Lower lobe of right lung (tissue), 2 donors: ENCODE results near the gene KCTD16. TPM values are rescaled to one million over a fixed set of nuclear protein-coding genes. Genes with fewer than 3 reads are reported as not detected.

Source experiments
- ATAC-seq, 2 donors: fragments of 200-7000 bp; cut with Tn5 transposase; one replicate each; pipeline ENCODE4 v1.9.1; 2020 to 2022; ENCODE audit warnings: mild to moderate bottlenecking in 2 of 2, moderate library complexity in 2 of 2
- DNase-seq: peaks from one replicate; pipeline ENCODE4 v3.0.0-alpha.2; 2020
- H3K27ac ChIP-seq: fragments of 200-600 bp; one replicate; pipeline ENCODE4 v1.8.0; 2022
- H3K27me3 ChIP-seq: fragments of 200-600 bp; one replicate; pipeline ENCODE4 v1.8.0; 2022; ENCODE audit warnings: low read depth
- H3K36me3 ChIP-seq: fragments of 200-600 bp; one replicate; pipeline ENCODE4 v1.8.0; 2022; ENCODE audit warnings: mild to moderate bottlenecking
- H3K4me1 ChIP-seq: fragments of 200-600 bp; one replicate; pipeline ENCODE4 v1.8.0; 2022
- H3K4me3 ChIP-seq: fragments of 200-600 bp; one replicate; pipeline ENCODE4 v1.8.0; 2022; ENCODE audit warnings: mild to moderate bottlenecking
- H3K9me3 ChIP-seq: fragments of 200-600 bp; one replicate; pipeline ENCODE4 v1.8.0; 2022
- CTCF ChIP-seq: fragments of 200-600 bp; IDR thresholded peaks from one replicate; pipeline ENCODE4 v1.8.0; 2022; ENCODE audit warnings: antibody characterized with exemption, mild to moderate bottlenecking
- intact Hi-C: fragments of 100-400 bp; cut with DNase I; formaldehyde crosslinking; loops from one replicate; pipeline ENCODE4 v1.11.0; 2022
- total RNA-seq: library from RNA; stranded (reverse); fragmentation: NEBNext Ultra II Directional; extraction: Animal tissue kit (Norgen Biotek cat#: 25700); gene quantifications from one replicate; pipeline ENCODE4 v1.2.1, GENCODE V29; 2021
- donor health status: DM: no; HTN: yes; CAD: no; lungs with severe emphysema.

The KCTD16 gene
- total RNA-seq, 1 donor from 2014 or later = 2.5 TPM

- ATAC-seq (peak in 1 of 2 donors; percentile 35), DNase-seq (no peak)
- H3K27me3 ChIP-seq = no peaks in the 10 kb centered on the region
- no peak overlapping the region for H3K27ac ChIP-seq
- H3K4me1 ChIP-seq = no peaks in the 10 kb centered on the region
- H3K4me3 ChIP-seq = no peak overlapping the region
- H3K36me3 ChIP-seq = no peaks in the 10 kb centered on the region
- no peaks in the 10 kb centered on the region for H3K9me3 ChIP-seq
- TF ChIP-seq CTCF = peak; percentile 25
- intact Hi-C loops = no loop called here
Observed at GRCh38 chr5:144467792-144468191, 297.1 kb downstream of the KCTD16 start.

GRCh38 chr5:144468571-144468970, 297.9 kb downstream of the KCTD16 start:
- Histone ChIP-seq H3K4me3 (no peak overlapping the region), H3K4me1 (no peaks in the 10 kb centered on the region), H3K9me3 (no peaks in the 10 kb centered on the region), H3K36me3 (no peaks in the 10 kb centered on the region), H3K27ac (no peak overlapping the region), H3K27me3 (no peaks in the 10 kb centered on the region)
- intact Hi-C loops = no loop called here
- ATAC-seq (no peak), DNase-seq (no peak)
- no peak for TF ChIP-seq CTCF

DNA sequence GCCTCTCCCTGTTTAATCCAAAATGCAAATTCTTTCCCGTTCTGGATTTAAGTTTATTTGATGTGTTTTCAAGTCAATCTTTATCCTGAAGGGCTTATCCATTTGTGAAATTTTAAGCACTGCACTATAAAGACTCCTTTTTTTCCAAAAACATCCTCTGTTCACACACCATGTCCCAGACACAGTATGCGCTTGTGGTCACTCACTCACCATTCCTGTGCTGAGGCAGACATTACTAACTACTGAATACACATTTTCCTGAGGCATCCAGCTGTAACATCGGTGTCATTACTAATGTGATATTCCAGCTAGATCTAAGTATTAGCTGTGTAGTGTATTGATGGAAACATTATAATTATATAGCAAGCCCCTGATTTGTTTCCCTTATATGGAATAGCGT, 298.4 kb downstream of the KCTD16 start:
- Histone ChIP-seq H3K9me3 (no peaks in the 10 kb centered on the region), H3K4me1 (no peaks in the 10 kb centered on the region), H3K27ac (no peak overlapping the region), H3K36me3 (no peaks in the 10 kb centered on the region), H3K27me3 (no peaks in the 10 kb centered on the region), H3K4me3 (no peak overlapping the region)
- no peak for TF ChIP-seq CTCF
- no peak for DNase-seq
- intact Hi-C loops = no loop called here
- no peak for ATAC-seq

GRCh38 chr5:144472221-144472620, 301.5 kb downstream of the KCTD16 start:
- H3K4me1 ChIP-seq = no peaks in the 10 kb centered on the region
- H3K36me3 ChIP-seq = no peaks in the 10 kb centered on the region
- H3K27me3 ChIP-seq = no peaks in the 10 kb centered on the region
- intact Hi-C loops = no loop called here
- no peak for TF ChIP-seq CTCF
- H3K4me3 ChIP-seq = no peak overlapping the region
- H3K27ac ChIP-seq = no peak overlapping the region
- no peak for DNase-seq
- no peak for ATAC-seq
- H3K9me3 ChIP-seq = no peaks in the 10 kb centered on the region

DNA sequence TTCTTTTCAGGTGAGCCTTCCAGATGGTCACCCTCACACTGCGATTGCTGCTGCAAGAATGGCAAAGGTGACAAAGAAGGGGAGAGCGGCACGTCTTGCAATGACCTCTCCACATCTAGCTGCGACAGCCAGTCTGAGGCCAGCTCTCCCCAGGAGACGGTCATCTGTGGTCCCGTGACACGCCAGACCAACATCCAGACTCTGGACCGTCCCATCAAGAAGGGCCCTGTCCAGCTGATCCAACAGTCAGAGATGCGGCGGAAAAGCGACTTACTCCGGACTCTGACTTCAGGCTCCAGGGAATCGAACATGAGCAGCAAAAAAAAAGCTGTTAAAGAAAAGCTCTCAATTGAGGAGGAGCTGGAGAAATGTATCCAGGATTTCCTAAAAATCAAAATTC, 303.0 kb downstream of the KCTD16 start:
- Histone ChIP-seq H3K4me3 (no peak overlapping the region), H3K36me3 (no peaks in the 10 kb centered on the region), H3K27me3 (no peaks in the 10 kb centered on the region), H3K27ac (no peak overlapping the region), H3K9me3 (no peaks in the 10 kb centered on the region), H3K4me1 (no peaks in the 10 kb centered on the region)
- DNase-seq (no peak), ATAC-seq (no peak)
- no peak for TF ChIP-seq CTCF
- intact Hi-C loops = no loop called here

DNA sequence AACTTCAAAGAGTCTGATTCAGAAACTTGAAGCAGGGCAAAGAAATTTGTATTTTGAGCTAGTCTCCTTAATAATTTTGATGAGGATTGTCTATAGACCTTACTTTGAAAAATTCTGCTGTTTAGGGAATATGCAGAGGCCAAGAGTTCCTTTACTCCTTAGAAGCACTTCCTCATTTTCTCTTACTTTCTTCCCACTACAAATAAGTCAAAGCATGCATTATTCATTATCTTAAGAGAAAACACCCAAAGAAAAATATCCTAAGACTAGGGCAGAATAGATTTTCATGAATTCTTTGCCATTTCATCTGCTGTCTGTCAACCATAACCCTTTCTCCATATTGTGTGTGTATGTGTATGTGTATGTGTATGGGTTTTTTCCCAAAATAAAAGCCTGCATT, 307.9 kb downstream of the KCTD16 start:
- Histone ChIP-seq H3K4me3 (no peak overlapping the region), H3K27ac (no peak overlapping the region), H3K27me3 (no peaks in the 10 kb centered on the region), H3K36me3 (no peaks in the 10 kb centered on the region), H3K9me3 (no peaks in the 10 kb centered on the region), H3K4me1 (no peaks in the 10 kb centered on the region)
- ATAC-seq (no peak), DNase-seq (no peak)
- TF ChIP-seq CTCF = no peak
- intact Hi-C loops = no loop called here
